ENCODE measurements around the gene IL18RAP. TPM values are rescaled to one million over a fixed set of nuclear protein-coding genes. Genes with fewer than 3 reads are reported as not detected.

IL18RAP gene
- total RNA-seq, 1 donor = not detected

GRCh38 chr2:102427249-102427648 is 4.3 kb downstream of the IL18RAP start:
- no peak for TF ChIP-seq CTCF (IDR thresholded peaks at IDR 0.05; ENCODE audit: extremely low read depth, low read depth, low read length)
- H3K79me2 ChIP-seq (ENCODE audit: insufficient read depth, low read length) = no peaks in the 10 kb centered on the region
- H3K27ac ChIP-seq (ENCODE audit: low read depth, low read length) = no peak overlapping the region
- H4K20me1 ChIP-seq (ENCODE audit: insufficient read depth, low read length) = no peaks in the 10 kb centered on the region
- no peak overlapping the region for H3K4me3 ChIP-seq (ENCODE audit: insufficient read depth, low read length)
- no peaks in the 10 kb centered on the region for H3K36me3 ChIP-seq (ENCODE audit: insufficient read depth, low read length)
- H3K4me1 ChIP-seq (ENCODE audit: insufficient read depth, low read length) = no peaks in the 10 kb centered on the region
- DNase-seq (ENCODE audit: insufficient read length, low spot score, missing footprints) = no peak
- H3K27me3 ChIP-seq (ENCODE audit: insufficient read depth, low read length) = peaks cover 7% of the 10 kb centered on the region
- no peaks in the 10 kb centered on the region for H3K9me3 ChIP-seq (ENCODE audit: low read depth, low read length)
- no peak overlapping the region for H2AFZ ChIP-seq (ENCODE audit: low read length)
- H3K4me2 ChIP-seq (ENCODE audit: insufficient read depth, low read length) = no peak overlapping the region

GRCh38 chr2:102428573-102428972 is 5.6 kb downstream of the IL18RAP start:
- no peak overlapping the region for H3K27ac ChIP-seq (ENCODE audit: low read depth, low read length)
- no peak for DNase-seq (ENCODE audit: insufficient read length, low spot score, missing footprints)
- peaks cover 3% of the 10 kb centered on the region for H3K27me3 ChIP-seq (ENCODE audit: insufficient read depth, low read length)
- no peak for TF ChIP-seq CTCF (IDR thresholded peaks at IDR 0.05; ENCODE audit: extremely low read depth, low read depth, low read length)
- H3K79me2 ChIP-seq (ENCODE audit: insufficient read depth, low read length) = no peaks in the 10 kb centered on the region
- H2AFZ ChIP-seq (ENCODE audit: low read length) = no peak overlapping the region
- no peaks in the 10 kb centered on the region for H3K4me1 ChIP-seq (ENCODE audit: insufficient read depth, low read length)
- H3K9me3 ChIP-seq (ENCODE audit: low read depth, low read length) = no peaks in the 10 kb centered on the region
- H3K4me3 ChIP-seq (ENCODE audit: insufficient read depth, low read length) = no peak overlapping the region
- no peaks in the 10 kb centered on the region for H3K36me3 ChIP-seq (ENCODE audit: insufficient read depth, low read length)
- H3K4me2 ChIP-seq (ENCODE audit: insufficient read depth, low read length) = no peak overlapping the region
- no peaks in the 10 kb centered on the region for H4K20me1 ChIP-seq (ENCODE audit: insufficient read depth, low read length)

- Histone ChIP-seq H3K27ac (ENCODE audit: low read depth, low read length) (no peak overlapping the region), H4K20me1 (ENCODE audit: insufficient read depth, low read length) (no peaks in the 10 kb centered on the region), H3K36me3 (ENCODE audit: insufficient read depth, low read length) (no peaks in the 10 kb centered on the region), H3K4me1 (ENCODE audit: insufficient read depth, low read length) (no peaks in the 10 kb centered on the region), H3K27me3 (ENCODE audit: insufficient read depth, low read length) (peaks cover 3% of the 10 kb centered on the region), H3K4me3 (ENCODE audit: insufficient read depth, low read length) (no peak overlapping the region), H2AFZ (ENCODE audit: low read length) (no peak overlapping the region), H3K4me2 (ENCODE audit: insufficient read depth, low read length) (no peak overlapping the region), H3K79me2 (ENCODE audit: insufficient read depth, low read length) (no peaks in the 10 kb centered on the region), H3K9me3 (ENCODE audit: low read depth, low read length) (no peaks in the 10 kb centered on the region)
- DNase-seq (ENCODE audit: insufficient read length, low spot score, missing footprints) = no peak
- TF ChIP-seq CTCF (IDR thresholded peaks at IDR 0.05; ENCODE audit: extremely low read depth, low read depth, low read length) = no peak
Measured at GRCh38 chr2:102432386-102432785, 9.4 kb downstream of the IL18RAP start.

GRCh38 chr2:102433973-102434654 is 11.2 kb downstream of the IL18RAP start:
- Histone ChIP-seq H3K27me3 (ENCODE audit: insufficient read depth, low read length) (no peaks in the 10 kb centered on the region), H3K79me2 (ENCODE audit: insufficient read depth, low read length) (no peaks in the 10 kb centered on the region), H2AFZ (ENCODE audit: low read length) (no peak overlapping the region), H3K27ac (ENCODE audit: low read depth, low read length) (no peak overlapping the region), H3K4me1 (ENCODE audit: insufficient read depth, low read length) (no peaks in the 10 kb centered on the region), H3K4me3 (ENCODE audit: insufficient read depth, low read length) (no peak overlapping the region), H3K4me2 (ENCODE audit: insufficient read depth, low read length) (no peak overlapping the region), H3K36me3 (ENCODE audit: insufficient read depth, low read length) (no peaks in the 10 kb centered on the region), H3K9me3 (ENCODE audit: low read depth, low read length) (no peaks in the 10 kb centered on the region), H4K20me1 (ENCODE audit: insufficient read depth, low read length) (no peaks in the 10 kb centered on the region)
- no peak for TF ChIP-seq CTCF (IDR thresholded peaks at IDR 0.05; ENCODE audit: extremely low read depth, low read depth, low read length)
- no peak for DNase-seq (ENCODE audit: insufficient read length, low spot score, missing footprints)
